Measurements from ENCODE around the gene SLC22A2.

Gene SLC22A2

DNA sequence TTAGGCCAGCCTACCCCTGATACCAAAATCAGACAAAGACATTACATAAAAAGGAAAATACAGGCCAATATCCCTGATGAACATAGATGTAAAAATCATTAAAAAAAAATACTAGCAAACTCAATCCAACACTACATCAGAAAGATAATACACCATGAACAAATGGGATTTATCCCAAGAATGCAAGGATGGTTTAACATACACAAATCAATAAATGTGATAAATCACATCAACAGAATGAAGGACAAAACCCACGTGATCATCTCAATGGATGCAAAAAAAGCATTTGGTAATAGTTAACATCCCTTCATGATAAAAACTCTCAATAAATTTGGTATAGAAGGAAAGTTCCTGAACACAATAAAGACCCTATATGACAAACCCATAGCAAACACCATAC lies 63.8 kb downstream of the SLC22A2 start:
- Histone ChIP-seq H3K4me3 (ENCODE audit: extremely low read depth, insufficient read depth, low read length, poor library complexity, severe bottlenecking) (no peak overlapping the region), H3K9me3 (ENCODE audit: control insufficient read depth, low read length) (peaks cover 10% of the 10 kb centered on the region), H3K4me1 (ENCODE audit: control insufficient read depth, insufficient read depth, low read length, poor library complexity, severe bottlenecking) (no peaks in the 10 kb centered on the region), H3K27ac (ENCODE audit: low read depth, low read length, severe bottlenecking) (no peak overlapping the region), H3K36me3 (ENCODE audit: control insufficient read depth, insufficient read depth, low read length) (no peaks in the 10 kb centered on the region)
- no CpG with 5 or more reads among the region's 1 CpG for WGBS, 2 experiments (ENCODE audit: insufficient coverage in 2 of 2)

DNA sequence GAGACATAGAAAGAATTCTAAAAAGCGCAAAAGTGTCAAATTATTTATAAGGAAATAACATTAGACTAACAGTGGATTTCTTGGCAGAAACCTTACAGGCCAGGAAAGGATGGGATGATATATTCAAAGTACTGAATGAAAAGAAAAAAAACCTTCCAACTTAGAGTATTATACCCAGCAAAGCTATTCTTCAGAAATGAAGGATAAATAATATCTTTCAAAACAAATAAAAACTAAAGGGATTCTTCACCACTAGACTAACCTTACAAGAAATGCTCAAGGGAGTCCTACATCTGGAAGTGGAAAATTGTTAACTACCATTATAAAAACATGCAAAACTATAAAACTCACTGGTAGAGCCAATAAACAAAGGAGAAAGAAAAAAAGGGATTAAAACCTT lies 65.8 kb downstream of the SLC22A2 start:
- H3K9me3 ChIP-seq (ENCODE audit: control insufficient read depth, low read length), result peaks cover 10% of the 10 kb centered on the region
- WGBS, 2 experiments (ENCODE audit: insufficient coverage in 2 of 2), result no CpG with 5 or more reads among the region's 1 CpG
- no peaks in the 10 kb centered on the region for H3K4me1 ChIP-seq (ENCODE audit: control insufficient read depth, insufficient read depth, low read length, poor library complexity, severe bottlenecking)
- no peak overlapping the region for H3K4me3 ChIP-seq (ENCODE audit: extremely low read depth, insufficient read depth, low read length, poor library complexity, severe bottlenecking)
- no peak overlapping the region for H3K27ac ChIP-seq (ENCODE audit: low read depth, low read length, severe bottlenecking)
- no peaks in the 10 kb centered on the region for H3K36me3 ChIP-seq (ENCODE audit: control insufficient read depth, insufficient read depth, low read length)

DNA sequence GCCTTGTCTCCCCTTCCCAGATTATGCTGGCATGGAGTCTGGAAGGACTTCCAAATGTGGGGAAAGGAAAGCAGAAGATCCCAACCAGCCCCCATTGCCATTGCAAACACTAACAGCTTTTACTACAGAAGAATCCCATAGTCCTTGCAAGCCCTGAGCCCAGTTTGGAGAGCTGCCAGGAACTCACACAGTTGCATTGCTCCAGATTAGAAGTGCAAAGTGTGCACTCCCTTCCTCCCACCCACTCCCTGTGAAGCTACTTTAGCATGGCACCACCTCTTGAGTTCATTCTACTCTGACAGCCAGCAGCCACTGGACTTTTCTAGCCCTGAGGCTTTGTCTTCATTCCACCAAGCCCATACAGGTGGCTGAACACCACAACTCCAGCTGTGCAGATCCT lies 67.6 kb downstream of the SLC22A2 start:
- Histone ChIP-seq H3K36me3 (ENCODE audit: control insufficient read depth, insufficient read depth, low read length) (no peaks in the 10 kb centered on the region), H3K4me1 (ENCODE audit: control insufficient read depth, insufficient read depth, low read length, poor library complexity, severe bottlenecking) (no peaks in the 10 kb centered on the region), H3K27ac (ENCODE audit: low read depth, low read length, severe bottlenecking) (no peak overlapping the region), H3K9me3 (ENCODE audit: control insufficient read depth, low read length) (peaks cover 10% of the 10 kb centered on the region), H3K4me3 (ENCODE audit: extremely low read depth, insufficient read depth, low read length, poor library complexity, severe bottlenecking) (no peak overlapping the region)

DNA sequence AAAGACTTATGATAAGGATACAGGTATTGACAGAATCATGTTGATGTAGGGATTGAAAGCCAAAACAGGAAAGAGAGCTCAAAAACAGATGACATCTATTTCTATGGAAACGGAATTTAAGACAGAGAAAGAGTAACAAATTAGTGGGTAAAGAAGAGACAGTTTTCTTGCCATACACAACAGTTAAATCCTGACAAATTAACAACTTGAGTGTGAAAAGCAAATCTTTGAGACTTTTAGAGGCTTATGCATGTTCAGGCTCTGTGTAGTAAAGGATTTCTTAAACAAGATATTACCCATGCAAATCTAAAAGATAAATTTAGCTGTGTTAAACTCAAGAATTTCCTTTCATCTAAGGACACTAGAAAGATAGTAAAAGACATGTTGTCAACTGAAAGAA lies 68.5 kb downstream of the SLC22A2 start:
- H3K4me1 ChIP-seq (ENCODE audit: control insufficient read depth, insufficient read depth, low read length, poor library complexity, severe bottlenecking), result no peaks in the 10 kb centered on the region
- H3K9me3 ChIP-seq (ENCODE audit: control insufficient read depth, low read length), result peaks cover 5% of the 10 kb centered on the region
- no peak overlapping the region for H3K4me3 ChIP-seq (ENCODE audit: extremely low read depth, insufficient read depth, low read length, poor library complexity, severe bottlenecking)
- H3K27ac ChIP-seq (ENCODE audit: low read depth, low read length, severe bottlenecking), result no peak overlapping the region
- H3K36me3 ChIP-seq (ENCODE audit: control insufficient read depth, insufficient read depth, low read length), result no peaks in the 10 kb centered on the region
- WGBS, 2 experiments (ENCODE audit: insufficient coverage in 2 of 2), result no CpG with 5 or more reads among the region's 1 CpG

DNA sequence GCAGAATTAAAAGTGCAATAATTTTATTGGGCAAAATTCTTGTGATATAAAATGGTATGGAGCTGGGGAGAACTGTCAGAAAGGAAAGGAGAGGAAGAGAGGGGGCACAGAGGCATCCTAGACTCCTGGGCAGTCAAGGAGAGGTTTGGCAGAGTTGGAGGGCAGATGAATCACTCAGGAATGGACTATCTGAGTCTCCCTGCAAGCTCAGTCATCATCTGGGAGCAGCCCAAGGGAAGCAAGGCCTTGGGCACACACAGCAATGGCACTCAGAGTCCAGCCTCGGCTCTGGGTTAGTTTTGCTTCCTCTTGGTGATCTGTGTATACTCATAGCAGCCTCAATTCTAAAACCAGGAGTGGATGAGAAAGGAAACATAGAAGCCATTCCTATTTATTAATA lies 69.8 kb downstream of the SLC22A2 start:
- Histone ChIP-seq H3K4me3 (ENCODE audit: extremely low read depth, insufficient read depth, low read length, poor library complexity, severe bottlenecking) (no peak overlapping the region), H3K36me3 (ENCODE audit: control insufficient read depth, insufficient read depth, low read length) (no peaks in the 10 kb centered on the region), H3K4me1 (ENCODE audit: control insufficient read depth, insufficient read depth, low read length, poor library complexity, severe bottlenecking) (no peaks in the 10 kb centered on the region), H3K9me3 (ENCODE audit: control insufficient read depth, low read length) (no peaks in the 10 kb centered on the region), H3K27ac (ENCODE audit: low read depth, low read length, severe bottlenecking) (no peak overlapping the region)
- WGBS, 2 experiments (ENCODE audit: insufficient coverage in 2 of 2), result no CpG with 5 or more reads among the region's 1 CpG

DNA sequence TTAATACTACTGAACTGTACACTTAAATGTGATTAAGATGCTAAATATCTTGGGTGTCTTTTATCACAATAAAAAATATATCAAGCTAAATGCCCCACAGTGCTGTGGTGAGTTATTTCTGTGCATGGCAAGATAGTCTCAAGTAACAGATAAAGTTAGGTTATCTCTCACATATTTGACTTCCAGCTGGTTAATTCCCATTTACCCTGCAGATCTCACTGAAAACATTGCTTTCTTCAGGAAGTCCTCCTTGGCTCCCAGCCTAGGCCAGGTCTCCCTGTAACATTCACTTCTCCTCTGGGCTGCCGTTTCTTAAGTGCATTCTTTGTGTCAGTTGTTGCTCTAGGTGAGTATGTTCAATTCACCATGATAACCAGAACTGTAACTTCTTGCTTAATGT lies 77.9 kb downstream of the SLC22A2 start:
- no peak overlapping the region for H3K4me3 ChIP-seq (ENCODE audit: extremely low read depth, insufficient read depth, low read length, poor library complexity, severe bottlenecking)
- 80% methylated on average over 1 of the region's 1 CpG; no CpG with 5 or more reads in 1 of the 2 experiments for WGBS, 2 experiments (ENCODE audit: insufficient coverage in 2 of 2)
- H3K4me1 ChIP-seq (ENCODE audit: control insufficient read depth, insufficient read depth, low read length, poor library complexity, severe bottlenecking), result no peaks in the 10 kb centered on the region
- H3K36me3 ChIP-seq (ENCODE audit: control insufficient read depth, insufficient read depth, low read length), result no peaks in the 10 kb centered on the region
- no peak overlapping the region for H3K27ac ChIP-seq (ENCODE audit: low read depth, low read length, severe bottlenecking)
- H3K9me3 ChIP-seq (ENCODE audit: control insufficient read depth, low read length), result no peaks in the 10 kb centered on the region

DNA sequence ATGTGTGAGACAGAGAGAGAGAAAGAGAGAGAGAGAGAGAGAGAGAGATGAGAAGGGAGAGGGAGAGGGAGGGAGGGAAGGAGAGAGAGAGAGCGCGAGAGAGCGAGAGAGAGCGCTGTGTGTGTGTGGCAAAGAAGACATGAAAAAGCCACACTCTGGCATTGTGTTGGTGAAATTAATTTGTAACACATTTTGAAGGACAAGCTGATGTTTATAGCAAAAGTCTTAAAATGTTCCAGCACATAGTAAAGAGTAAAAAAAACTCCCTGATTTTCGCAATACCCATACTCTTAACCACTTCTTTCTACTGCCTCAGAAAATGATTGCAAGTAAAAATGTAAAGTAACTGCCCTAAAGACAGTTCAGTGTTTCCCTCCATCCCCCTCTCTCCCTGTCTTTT lies 80.3 kb downstream of the SLC22A2 start:
- WGBS, 2 experiments (ENCODE audit: insufficient coverage in 2 of 2), result 81 to 90% methylated on average over 4 of the region's 5 CpGs
- H3K27ac ChIP-seq (ENCODE audit: low read depth, low read length, severe bottlenecking), result no peak overlapping the region

DNA sequence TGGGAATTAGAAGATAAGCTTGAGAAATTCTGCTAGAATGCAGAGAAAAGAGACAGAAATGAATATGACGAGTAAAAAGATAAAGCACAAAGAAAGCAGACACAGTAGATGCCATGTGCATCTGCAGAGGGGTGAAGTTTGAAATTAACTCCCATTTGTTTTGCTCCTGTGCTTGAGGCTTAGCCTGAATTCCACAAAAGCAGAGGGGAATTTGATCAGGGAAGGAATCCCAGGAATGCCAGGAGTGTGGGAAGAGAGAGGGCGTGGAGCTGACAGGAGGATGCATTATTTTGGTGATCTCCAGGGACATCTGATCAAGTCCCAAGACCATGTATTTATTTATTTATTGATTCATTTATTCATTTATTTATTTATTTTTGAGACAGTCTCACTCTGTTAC lies 81.4 kb downstream of the SLC22A2 start:
- no peak overlapping the region for H3K27ac ChIP-seq (ENCODE audit: low read depth, low read length, severe bottlenecking)
- no peaks in the 10 kb centered on the region for H3K9me3 ChIP-seq (ENCODE audit: control insufficient read depth, low read length)
- H3K36me3 ChIP-seq (ENCODE audit: control insufficient read depth, insufficient read depth, low read length), result no peaks in the 10 kb centered on the region
- no peak overlapping the region for H3K4me3 ChIP-seq (ENCODE audit: extremely low read depth, insufficient read depth, low read length, poor library complexity, severe bottlenecking)
- 76 to 100% methylated on average over 1 of the region's 2 CpGs for WGBS, 2 experiments (ENCODE audit: insufficient coverage in 2 of 2)
- no peaks in the 10 kb centered on the region for H3K4me1 ChIP-seq (ENCODE audit: control insufficient read depth, insufficient read depth, low read length, poor library complexity, severe bottlenecking)

More for the DNA sequence above, 80.3 kb downstream of the SLC22A2 start:
- no peaks in the 10 kb centered on the region for H3K9me3 ChIP-seq (ENCODE audit: control insufficient read depth, low read length)
- no peaks in the 10 kb centered on the region for H3K4me1 ChIP-seq (ENCODE audit: control insufficient read depth, insufficient read depth, low read length, poor library complexity, severe bottlenecking)
- no peak overlapping the region for H3K4me3 ChIP-seq (ENCODE audit: extremely low read depth, insufficient read depth, low read length, poor library complexity, severe bottlenecking)
- no peaks in the 10 kb centered on the region for H3K36me3 ChIP-seq (ENCODE audit: control insufficient read depth, insufficient read depth, low read length)

DNA sequence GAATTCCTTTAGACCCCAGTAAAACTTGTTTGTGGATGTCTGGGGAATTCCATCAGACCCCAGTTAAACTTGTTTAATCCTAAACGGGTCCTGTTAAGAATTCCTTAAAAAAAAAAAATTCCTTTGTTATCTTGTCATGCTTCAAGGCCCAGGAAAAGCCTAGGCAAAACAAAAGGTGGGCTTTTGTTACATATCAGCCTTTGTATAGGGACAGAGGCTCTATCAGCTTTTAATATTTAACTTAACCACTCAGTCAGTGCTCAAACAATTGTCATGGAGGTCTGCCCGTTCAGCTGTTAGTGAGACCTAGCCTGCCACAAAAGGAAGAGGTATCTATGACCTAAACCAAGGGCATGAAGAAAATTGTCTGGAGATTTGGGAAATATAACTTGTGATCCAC lies 83.9 kb downstream of the SLC22A2 start:
- Histone ChIP-seq H3K9me3 (ENCODE audit: control insufficient read depth, low read length) (no peaks in the 10 kb centered on the region), H3K27ac (ENCODE audit: low read depth, low read length, severe bottlenecking) (no peak overlapping the region), H3K36me3 (ENCODE audit: control insufficient read depth, insufficient read depth, low read length) (no peaks in the 10 kb centered on the region), H3K4me3 (ENCODE audit: extremely low read depth, insufficient read depth, low read length, poor library complexity, severe bottlenecking) (no peak overlapping the region), H3K4me1 (ENCODE audit: control insufficient read depth, insufficient read depth, low read length, poor library complexity, severe bottlenecking) (no peaks in the 10 kb centered on the region)
- 20 to 40% methylated on average over 1 of the region's 2 CpGs for WGBS, 2 experiments (ENCODE audit: insufficient coverage in 2 of 2)

DNA sequence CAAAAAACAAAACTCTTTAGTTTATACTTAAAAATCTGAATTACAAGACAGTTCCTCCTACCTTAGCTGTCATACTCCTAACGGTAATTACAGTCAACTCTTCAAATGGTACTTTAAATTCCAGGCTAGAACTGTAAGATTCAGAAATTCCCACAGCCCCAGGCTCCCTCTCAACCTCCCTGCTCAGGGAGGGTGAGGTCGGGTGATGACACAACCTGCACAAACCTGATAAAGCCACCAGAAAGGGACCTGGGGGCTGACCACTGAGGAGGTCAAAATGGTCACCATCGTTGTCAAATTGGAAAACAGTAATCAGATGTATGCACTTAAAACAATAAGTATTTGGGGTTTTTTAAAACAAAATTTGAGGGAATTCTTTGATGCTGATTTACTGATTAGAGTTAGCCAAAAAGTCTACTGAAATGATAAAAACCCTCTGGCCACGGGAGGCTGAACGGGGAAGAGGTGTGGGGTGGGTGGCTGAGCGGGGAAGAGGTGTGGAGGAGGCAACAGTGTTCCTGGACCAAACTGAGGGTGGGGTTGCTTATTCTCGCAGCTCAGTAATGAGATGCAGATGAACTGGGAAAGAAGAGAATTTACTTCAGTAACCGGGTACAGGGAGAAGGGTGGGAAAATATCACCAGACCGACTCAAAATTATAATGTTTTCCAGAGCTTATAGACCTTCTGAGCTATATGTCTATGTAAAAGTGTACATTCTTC lies 84.7 kb downstream of the SLC22A2 start:
- H3K4me3 ChIP-seq (ENCODE audit: extremely low read depth, insufficient read depth, low read length, poor library complexity, severe bottlenecking), result no peak overlapping the region
- H3K36me3 ChIP-seq (ENCODE audit: control insufficient read depth, insufficient read depth, low read length), result no peaks in the 10 kb centered on the region
- no peaks in the 10 kb centered on the region for H3K4me1 ChIP-seq (ENCODE audit: control insufficient read depth, insufficient read depth, low read length, poor library complexity, severe bottlenecking)
- H3K9me3 ChIP-seq (ENCODE audit: control insufficient read depth, low read length), result no peaks in the 10 kb centered on the region
- WGBS, 2 experiments (ENCODE audit: insufficient coverage in 2 of 2), result 82 to 96% methylated on average over 5 to 8 of the region's 9 CpGs
- H3K27ac ChIP-seq (ENCODE audit: low read depth, low read length, severe bottlenecking), result peak overlapping the region; percentile 36

DNA sequence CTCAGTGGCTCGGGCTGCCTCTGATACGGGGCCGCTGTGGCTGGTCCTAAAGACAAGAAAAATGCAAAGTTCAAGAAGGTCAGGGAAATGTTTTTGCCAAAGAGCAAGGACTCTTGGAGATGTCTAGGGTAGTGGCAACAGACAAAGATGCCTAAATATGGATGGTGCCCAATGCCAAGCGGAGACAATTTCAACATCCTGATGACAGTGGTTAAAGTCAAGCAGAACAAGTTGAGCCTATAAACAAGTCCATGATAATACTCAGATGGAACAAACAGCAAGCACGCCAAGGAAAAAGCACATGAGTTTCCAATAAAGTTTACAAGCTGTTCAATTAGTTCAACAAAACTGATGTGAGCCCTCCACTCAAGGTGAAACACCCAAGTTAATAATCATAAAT lies 85.9 kb downstream of the SLC22A2 start:
- Histone ChIP-seq H3K27ac (ENCODE audit: low read depth, low read length, severe bottlenecking) (no peak overlapping the region), H3K9me3 (ENCODE audit: control insufficient read depth, low read length) (no peaks in the 10 kb centered on the region), H3K36me3 (ENCODE audit: control insufficient read depth, insufficient read depth, low read length) (no peaks in the 10 kb centered on the region), H3K4me1 (ENCODE audit: control insufficient read depth, insufficient read depth, low read length, poor library complexity, severe bottlenecking) (no peaks in the 10 kb centered on the region), H3K4me3 (ENCODE audit: extremely low read depth, insufficient read depth, low read length, poor library complexity, severe bottlenecking) (no peak overlapping the region)
- 94 to 98% methylated on average over 3 to 4 of the region's 5 CpGs for WGBS, 2 experiments (ENCODE audit: insufficient coverage in 2 of 2)
